Progenitor cell of endocrine pancreas (in vitro differentiated cells): Measurements from ENCODE around the gene ADA. TPM values are rescaled to one million over a fixed set of nuclear protein-coding genes. Genes with fewer than 3 reads are reported as not detected.

ENCODE experiments used
- DNase-seq: peaks from one replicate; pipeline ENCODE4 v3.0.0; 2021; ENCODE audit warnings: low spot score; ENCODE audit not compliant: unreplicated experiment
- H3K27ac Mint-ChIP-seq: 2 replicates; pipeline ENCODE4 v1.8.0; 2021; ENCODE audit warnings: mild to moderate bottlenecking, moderate library complexity, mixed read lengths
- H3K27me3 Mint-ChIP-seq: 2 replicates; pipeline ENCODE4 v1.8.0; 2021; ENCODE audit warnings: mixed read lengths
- H3K36me3 Mint-ChIP-seq: 2 replicates; pipeline ENCODE4 v1.8.0; 2022; ENCODE audit warnings: mixed read lengths; ENCODE audit not compliant: insufficient read depth
- H3K4me1 Mint-ChIP-seq: 2 replicates; pipeline ENCODE4 v1.8.0; 2021; ENCODE audit warnings: low read depth, mixed read lengths
- H3K4me3 Mint-ChIP-seq: 2 replicates; pipeline ENCODE4 v1.8.0; 2021; ENCODE audit warnings: low read depth, mild to moderate bottlenecking, moderate library complexity, mixed read lengths
- H3K9me3 Mint-ChIP-seq: 2 replicates; pipeline ENCODE4 v1.8.0; 2021; ENCODE audit warnings: low read depth, mixed read lengths
- total RNA-seq: library from RNA; stranded (reverse); gene quantifications from 2 replicates; pipeline ENCODE4 v1.2.1, GENCODE V29; 2021
- TF ChIP-seq, protein P1 (sequence below): fragments of 200-600 bp; sonication (generic); IDR thresholded peaks from one replicate; pipeline ENCODE4 v1.5.0; 2021; ENCODE audit warnings: antibody characterized with exemption, mild to moderate bottlenecking; ENCODE audit not compliant: unreplicated experiment

The ADA gene
- total RNA-seq, 1 donor from 2014 or later, result 11.4 TPM

DNA sequence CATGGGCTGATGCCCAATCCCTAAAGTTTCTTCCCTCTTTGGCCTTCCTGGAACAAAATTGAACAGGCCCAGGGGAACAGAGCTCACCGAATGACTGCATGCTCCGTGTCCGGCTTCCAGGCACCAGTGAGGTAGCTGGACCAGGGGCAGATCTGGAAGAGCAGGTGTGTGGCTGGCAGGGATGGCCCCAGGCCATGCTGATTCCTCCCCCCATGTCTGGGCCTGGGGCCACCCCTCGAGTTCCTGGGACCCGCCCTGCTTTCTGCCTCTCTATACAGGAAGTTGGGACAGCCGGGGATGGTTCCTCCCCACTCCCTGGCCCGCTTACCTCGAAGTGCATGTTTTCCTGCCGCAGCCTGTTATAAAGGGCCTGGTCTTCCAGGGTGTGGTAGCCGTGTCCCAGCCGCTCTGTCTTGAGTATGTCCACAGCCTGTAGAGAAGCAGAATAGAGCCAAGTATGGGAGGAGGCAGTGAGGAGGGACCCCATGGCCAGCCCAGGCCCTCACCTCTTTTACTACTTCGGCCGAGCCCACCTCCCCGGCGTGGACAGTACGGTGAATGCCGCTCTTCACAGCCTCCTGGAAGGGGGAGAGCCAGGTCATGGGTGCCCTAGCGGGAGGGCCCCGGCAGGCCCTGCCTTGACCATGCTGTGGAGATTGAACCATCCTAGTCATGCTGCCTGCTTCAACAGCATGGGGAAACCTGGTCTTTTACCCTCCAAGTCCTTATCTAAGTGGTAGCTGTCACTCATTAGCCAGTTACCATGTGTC is 28.8 kb downstream of the ADA start:
- H3K27me3 Mint-ChIP-seq, result no peaks in the 10 kb centered on the region
- TF ChIP-seq, protein P1, sequence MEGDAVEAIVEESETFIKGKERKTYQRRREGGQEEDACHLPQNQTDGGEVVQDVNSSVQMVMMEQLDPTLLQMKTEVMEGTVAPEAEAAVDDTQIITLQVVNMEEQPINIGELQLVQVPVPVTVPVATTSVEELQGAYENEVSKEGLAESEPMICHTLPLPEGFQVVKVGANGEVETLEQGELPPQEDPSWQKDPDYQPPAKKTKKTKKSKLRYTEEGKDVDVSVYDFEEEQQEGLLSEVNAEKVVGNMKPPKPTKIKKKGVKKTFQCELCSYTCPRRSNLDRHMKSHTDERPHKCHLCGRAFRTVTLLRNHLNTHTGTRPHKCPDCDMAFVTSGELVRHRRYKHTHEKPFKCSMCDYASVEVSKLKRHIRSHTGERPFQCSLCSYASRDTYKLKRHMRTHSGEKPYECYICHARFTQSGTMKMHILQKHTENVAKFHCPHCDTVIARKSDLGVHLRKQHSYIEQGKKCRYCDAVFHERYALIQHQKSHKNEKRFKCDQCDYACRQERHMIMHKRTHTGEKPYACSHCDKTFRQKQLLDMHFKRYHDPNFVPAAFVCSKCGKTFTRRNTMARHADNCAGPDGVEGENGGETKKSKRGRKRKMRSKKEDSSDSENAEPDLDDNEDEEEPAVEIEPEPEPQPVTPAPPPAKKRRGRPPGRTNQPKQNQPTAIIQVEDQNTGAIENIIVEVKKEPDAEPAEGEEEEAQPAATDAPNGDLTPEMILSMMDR, result no peak
- no peak for DNase-seq
- H3K9me3 Mint-ChIP-seq, result no peaks in the 10 kb centered on the region
- H3K36me3 Mint-ChIP-seq, result peaks cover 15% of the 10 kb centered on the region
- H3K4me3 Mint-ChIP-seq, result no peak overlapping the region
- H3K27ac Mint-ChIP-seq, result no peak overlapping the region
- H3K4me1 Mint-ChIP-seq, result peaks cover 4% of the 10 kb centered on the region

GRCh38 chr20:44621939-44622338 is 29.6 kb downstream of the ADA start:
- H3K36me3 Mint-ChIP-seq, result peaks cover 15% of the 10 kb centered on the region
- TF ChIP-seq, protein P1, result no peak
- H3K27me3 Mint-ChIP-seq, result no peaks in the 10 kb centered on the region
- peaks cover 4% of the 10 kb centered on the region for H3K4me1 Mint-ChIP-seq
- H3K27ac Mint-ChIP-seq, result no peak overlapping the region
- DNase-seq, result no peak
- no peak overlapping the region for H3K4me3 Mint-ChIP-seq
- no peaks in the 10 kb centered on the region for H3K9me3 Mint-ChIP-seq

GRCh38 chr20:44621325-44621724 is 30.2 kb downstream of the ADA start:
- Mint-ChIP-seq H3K36me3 (peaks cover 15% of the 10 kb centered on the region), H3K27ac (no peak overlapping the region), H3K4me1 (peaks cover 4% of the 10 kb centered on the region), H3K27me3 (no peaks in the 10 kb centered on the region), H3K9me3 (no peaks in the 10 kb centered on the region), H3K4me3 (no peak overlapping the region)
- TF ChIP-seq, protein P1, result no peak
- no peak for DNase-seq

- Mint-ChIP-seq H3K4me3 (no peak overlapping the region), H3K27me3 (no peaks in the 10 kb centered on the region)
These were observed 31.5 kb downstream of the ADA start for GRCh38 chr20:44620030-44620429.

DNA sequence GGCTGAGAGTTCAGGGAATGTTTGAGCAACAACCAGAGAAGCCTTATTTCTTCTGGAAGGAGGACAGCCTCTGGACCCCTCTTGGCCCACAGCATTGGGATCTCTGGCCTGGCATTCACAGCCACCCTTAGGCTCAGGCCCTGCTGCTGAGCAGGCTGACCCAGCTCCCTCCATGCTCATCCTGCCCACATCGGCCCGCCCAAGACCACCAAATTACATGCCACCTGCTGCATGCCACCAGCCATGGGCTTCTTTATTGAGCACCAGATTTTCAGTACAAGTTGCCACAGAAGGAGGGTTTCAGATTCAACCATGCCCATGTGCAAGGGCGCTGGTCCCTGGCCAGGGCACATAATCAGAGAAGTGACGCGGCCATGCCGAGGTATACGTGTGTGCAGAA is 32.2 kb downstream of the ADA start:
- TF ChIP-seq, protein P1, result no peak
- Mint-ChIP-seq H3K9me3 (no peaks in the 10 kb centered on the region), H3K36me3 (peaks cover 22% of the 10 kb centered on the region), H3K4me1 (peaks cover 4% of the 10 kb centered on the region), H3K4me3 (no peak overlapping the region), H3K27ac (no peak overlapping the region), H3K27me3 (no peaks in the 10 kb centered on the region)
- no peak for DNase-seq

More at GRCh38 chr20:44620030-44620429, 31.5 kb downstream of the ADA start:
- Mint-ChIP-seq H3K36me3 (peaks cover 21% of the 10 kb centered on the region), H3K4me1 (peaks cover 4% of the 10 kb centered on the region), H3K27ac (no peak overlapping the region), H3K9me3 (no peaks in the 10 kb centered on the region)
- DNase-seq, result no peak
- TF ChIP-seq, protein P1, result no peak
